BJ (cell line): ENCODE data around the gene ALDOB. TPM values are rescaled to one million over a fixed set of nuclear protein-coding genes. Genes with fewer than 3 reads are reported as not detected.

Source experiments
- CTCF ChIA-PET: fragments of 350-600 bp; formaldehyde crosslinking; extraction: SDS; loops from one replicate; lab custom pipeline; 2021; ENCODE audit warnings: antibody characterized with exemption, inconsistent platforms; lab: Yijun Ruan, JAX
- POLR2A ChIA-PET: fragments of 300-600 bp; sonication (Branson Sonifier 250); formaldehyde crosslinking; extraction: SDS; loops from one replicate; lab custom pipeline; 2021; ENCODE audit warnings: antibody characterized with exemption; lab: Charles Lee
- DNase-seq: peaks from one replicate; pipeline ENCODE4 v3.0.0-alpha.2; 2011; ENCODE audit warnings: low read depth
- H3K27me3 ChIP-seq: 2 replicates; pipeline ENCODE4 v1.6.0; 2011; ENCODE audit warnings: low read length; ENCODE audit not compliant: control insufficient read depth, insufficient read depth
- H3K36me3 ChIP-seq: 2 replicates; pipeline ENCODE4 v1.5.1; 2011; ENCODE audit warnings: low read length; ENCODE audit not compliant: control insufficient read depth, insufficient read depth
- H3K4me3 ChIP-seq: 2 replicates; pipeline ENCODE4 v1.5.1; 2011; ENCODE audit warnings: low read depth, mild to moderate bottlenecking, control low read depth, low read length
- polyA plus RNA-seq: library from polyadenylated mRNA; depleted of rRNA; stranded (reverse); fragments of >200 nt; gene quantifications from 2 replicates; pipeline ENCODE4 v1.2.3, GENCODE V29; 2011
- TF ChIP-seq, protein P1 (sequence below): IDR thresholded peaks from 2 replicates; pipeline ENCODE4 v1.5.1; 2011; ENCODE audit warnings: low read depth, mild to moderate bottlenecking, control low read depth, inconsistent platforms, low read length, moderate library complexity; ENCODE audit not compliant: insufficient read depth

Gene ALDOB
- polyA plus RNA-seq, 1 experiment = not detected

DNA sequence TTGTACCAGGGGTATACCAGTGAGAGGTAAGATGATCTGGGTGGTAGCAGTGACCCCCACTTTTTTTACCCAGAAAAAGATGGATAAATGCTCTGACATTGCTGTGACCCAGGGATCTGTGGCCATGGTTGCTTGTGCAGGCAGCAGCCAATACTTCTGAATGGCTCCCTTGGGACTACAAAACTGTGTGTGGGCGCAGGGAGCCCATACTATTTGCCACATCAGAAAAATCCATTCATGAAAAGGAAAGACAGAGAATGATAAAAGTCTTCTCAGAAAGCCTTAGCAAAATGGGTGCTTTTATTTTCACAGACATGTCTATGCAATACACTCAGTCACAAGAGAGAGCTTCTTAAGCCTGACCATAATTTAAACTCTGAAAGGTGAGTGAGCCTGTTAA, 37.3 kb upstream of the ALDOB start:
- Histone ChIP-seq H3K27me3 (no peaks in the 10 kb centered on the region), H3K4me3 (no peak overlapping the region), H3K36me3 (peaks cover 10% of the 10 kb centered on the region)
- TF ChIP-seq, protein P1, sequence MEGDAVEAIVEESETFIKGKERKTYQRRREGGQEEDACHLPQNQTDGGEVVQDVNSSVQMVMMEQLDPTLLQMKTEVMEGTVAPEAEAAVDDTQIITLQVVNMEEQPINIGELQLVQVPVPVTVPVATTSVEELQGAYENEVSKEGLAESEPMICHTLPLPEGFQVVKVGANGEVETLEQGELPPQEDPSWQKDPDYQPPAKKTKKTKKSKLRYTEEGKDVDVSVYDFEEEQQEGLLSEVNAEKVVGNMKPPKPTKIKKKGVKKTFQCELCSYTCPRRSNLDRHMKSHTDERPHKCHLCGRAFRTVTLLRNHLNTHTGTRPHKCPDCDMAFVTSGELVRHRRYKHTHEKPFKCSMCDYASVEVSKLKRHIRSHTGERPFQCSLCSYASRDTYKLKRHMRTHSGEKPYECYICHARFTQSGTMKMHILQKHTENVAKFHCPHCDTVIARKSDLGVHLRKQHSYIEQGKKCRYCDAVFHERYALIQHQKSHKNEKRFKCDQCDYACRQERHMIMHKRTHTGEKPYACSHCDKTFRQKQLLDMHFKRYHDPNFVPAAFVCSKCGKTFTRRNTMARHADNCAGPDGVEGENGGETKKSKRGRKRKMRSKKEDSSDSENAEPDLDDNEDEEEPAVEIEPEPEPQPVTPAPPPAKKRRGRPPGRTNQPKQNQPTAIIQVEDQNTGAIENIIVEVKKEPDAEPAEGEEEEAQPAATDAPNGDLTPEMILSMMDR = no peak
- ChIA-PET POLR2A (no interaction called here), CTCF (interaction anchor here (1.1 to 24.3 kb wide), 4 partner anchors 14 to 90 kb away, joined by 3 to 490 read pairs (median 7); partner anchors contain the start of gene RNF20)
- no peak for DNase-seq

DNA sequence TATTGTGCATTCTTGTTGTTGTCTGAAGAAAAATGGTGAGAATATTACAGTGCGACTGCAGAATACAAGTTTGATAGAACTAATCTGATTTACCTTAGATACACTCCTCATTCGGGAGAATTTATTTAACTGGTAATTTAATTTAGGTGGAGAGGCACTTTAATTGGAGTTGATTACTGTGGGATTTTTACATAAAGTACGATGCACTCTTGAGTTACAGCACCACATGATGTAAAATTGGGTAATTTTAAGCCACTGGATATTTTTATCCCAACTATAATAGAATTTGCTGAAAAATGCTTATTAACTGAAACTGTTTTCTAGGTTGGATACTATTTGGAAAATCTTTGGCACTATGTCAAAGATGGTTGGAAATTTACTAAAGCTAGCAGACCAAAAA, 35.4 kb upstream of the ALDOB start:
- ChIA-PET CTCF (interaction anchor here (0.9 to 24.3 kb wide), 2 partner anchors 18 to 57 kb away, joined by 4 to 490 read pairs; partner anchors contain the start of gene RNF20), POLR2A (no interaction called here)
- TF ChIP-seq, protein P1 = no peak
- DNase-seq = no peak
- H3K36me3 ChIP-seq = peaks cover 2% of the 10 kb centered on the region; the same call in 1 of the 2 replicates
- H3K27me3 ChIP-seq = no peaks in the 10 kb centered on the region
- no peak overlapping the region for H3K4me3 ChIP-seq

DNA sequence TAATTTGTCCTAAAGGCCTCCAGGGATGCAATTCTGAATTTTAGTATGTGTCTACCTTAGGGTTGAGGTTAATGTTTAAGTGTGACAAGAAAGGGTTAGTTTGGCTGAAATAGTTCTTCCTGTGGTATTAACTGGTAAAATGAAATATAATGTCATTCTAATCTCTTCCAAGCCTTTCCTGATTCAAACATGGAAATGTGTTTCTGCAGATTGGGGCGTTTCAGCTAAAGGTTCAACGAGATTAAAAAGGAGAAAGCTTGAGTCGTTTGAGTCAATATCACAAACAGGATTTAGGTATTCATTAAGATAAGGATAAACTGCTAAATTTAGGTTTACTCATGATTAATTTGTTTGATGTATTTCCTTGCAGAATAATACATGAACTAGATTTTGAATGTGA, 34.4 kb upstream of the ALDOB start:
- no peak overlapping the region for H3K4me3 ChIP-seq
- TF ChIP-seq, protein P1 = no peak
- H3K36me3 ChIP-seq = peaks cover 1% of the 10 kb centered on the region; the same call in 1 of the 2 replicates
- ChIA-PET POLR2A (no interaction called here), CTCF (interaction anchor here (0.9 to 24.3 kb wide), 3 partner anchors 11 to 57 kb away, joined by 4 to 490 read pairs (median 13); partner anchors contain the start of gene RNF20)
- no peak for DNase-seq
- no peaks in the 10 kb centered on the region for H3K27me3 ChIP-seq

DNA sequence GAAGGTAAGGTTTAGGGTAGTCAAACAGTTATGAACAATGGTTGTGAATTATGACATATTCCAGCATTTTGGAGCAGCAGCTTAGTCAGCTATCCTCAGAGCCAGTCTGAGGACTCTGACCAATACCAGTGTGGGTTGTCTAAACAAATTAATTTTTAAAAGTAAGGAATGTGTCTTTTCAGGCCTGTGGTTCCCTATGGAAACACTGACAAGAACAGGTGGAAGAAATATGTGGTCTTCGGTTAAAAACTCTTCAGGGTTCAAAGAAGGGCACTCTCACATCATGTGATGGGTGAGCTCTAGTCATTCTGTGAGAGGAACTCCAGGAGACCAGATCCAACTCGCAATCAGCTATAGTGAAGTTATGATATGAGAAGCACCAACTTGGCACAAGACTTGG, 33.5 kb upstream of the ALDOB start:
- Histone ChIP-seq H3K4me3 (no peak overlapping the region), H3K27me3 (no peaks in the 10 kb centered on the region), H3K36me3 (peaks cover 1% of the 10 kb centered on the region; the same call in 1 of the 2 replicates)
- CTCF ChIA-PET = interaction anchor here (0.7 to 24.3 kb wide), 4 partner anchors 10 to 58 kb away, joined by 3 to 490 read pairs (median 10); partner anchors contain the start of gene RNF20
- no peak for DNase-seq
- POLR2A ChIA-PET = no interaction called here
- TF ChIP-seq, protein P1 = no peak

DNA sequence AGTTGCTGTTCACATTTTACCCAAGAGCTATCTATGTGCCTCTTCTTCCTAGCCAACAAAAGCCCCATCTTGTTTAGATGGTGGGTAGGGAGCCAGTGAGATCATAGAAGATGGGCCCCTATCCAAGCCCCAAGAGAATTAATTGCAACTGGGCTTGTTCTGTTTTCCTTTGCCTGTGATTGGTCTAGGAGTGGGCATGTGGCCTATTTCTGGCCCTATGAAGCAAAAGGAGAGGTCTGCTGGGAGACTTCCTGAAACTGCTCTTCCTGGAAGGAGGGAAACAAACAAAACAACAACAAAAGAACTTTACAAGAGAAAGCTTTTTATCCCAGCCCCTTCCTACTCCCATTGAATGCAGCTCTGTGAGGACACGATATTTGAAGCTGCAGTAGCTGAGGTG, 32.5 kb upstream of the ALDOB start:
- POLR2A ChIA-PET = no interaction called here
- CTCF ChIA-PET = interaction anchor here (0.8 to 24.3 kb wide), 7 partner anchors 9 to 99 kb away, joined by 3 to 490 read pairs (median 4); partner anchors contain the start of gene RNF20
- no peak for DNase-seq
- TF ChIP-seq, protein P1 = no peak
- Histone ChIP-seq H3K27me3 (no peaks in the 10 kb centered on the region), H3K4me3 (no peak overlapping the region), H3K36me3 (no peaks in the 10 kb centered on the region)
